ENCODE results near the gene CCDC34. TPM values are rescaled to one million over a fixed set of nuclear protein-coding genes. Genes with fewer than 3 reads are reported as not detected.

Gene CCDC34
- total RNA-seq, 1 donor from 2014 or later, result 32.2 TPM

- no peak for DNase-seq (ENCODE audit: low spot score, unreplicated experiment)
- Mint-ChIP-seq H3K9me3 (ENCODE audit: low read depth) (peaks cover 20% of the 10 kb centered on the region), H3K27ac (no peak overlapping the region), H3K4me1 (ENCODE audit: low read depth) (peaks cover 5% of the 10 kb centered on the region), H3K27me3 (no peaks in the 10 kb centered on the region), H3K4me3 (ENCODE audit: low read depth) (no peak overlapping the region), H3K36me3 (ENCODE audit: insufficient read depth) (peaks cover 15% of the 10 kb centered on the region)
- TF ChIP-seq CTCF (IDR thresholded peaks at IDR 0.05; ENCODE audit: unreplicated experiment), result no peak
Measured at GRCh38 chr11:27304514-27304913, 58.5 kb downstream of the CCDC34 start.

- peaks cover under 1% of the 10 kb centered on the region for H3K4me1 Mint-ChIP-seq (ENCODE audit: low read depth)
- no peak for DNase-seq (ENCODE audit: low spot score, unreplicated experiment)
- H3K9me3 Mint-ChIP-seq (ENCODE audit: low read depth), result peaks cover 20% of the 10 kb centered on the region
- H3K36me3 Mint-ChIP-seq (ENCODE audit: insufficient read depth), result peaks cover 15% of the 10 kb centered on the region
- TF ChIP-seq CTCF (IDR thresholded peaks at IDR 0.05; ENCODE audit: unreplicated experiment), result no peak
- no peak overlapping the region for H3K27ac Mint-ChIP-seq
- H3K27me3 Mint-ChIP-seq, result no peaks in the 10 kb centered on the region
- H3K4me3 Mint-ChIP-seq (ENCODE audit: low read depth), result no peak overlapping the region
Measured at GRCh38 chr11:27303903-27304302, 59.1 kb downstream of the CCDC34 start.

DNA sequence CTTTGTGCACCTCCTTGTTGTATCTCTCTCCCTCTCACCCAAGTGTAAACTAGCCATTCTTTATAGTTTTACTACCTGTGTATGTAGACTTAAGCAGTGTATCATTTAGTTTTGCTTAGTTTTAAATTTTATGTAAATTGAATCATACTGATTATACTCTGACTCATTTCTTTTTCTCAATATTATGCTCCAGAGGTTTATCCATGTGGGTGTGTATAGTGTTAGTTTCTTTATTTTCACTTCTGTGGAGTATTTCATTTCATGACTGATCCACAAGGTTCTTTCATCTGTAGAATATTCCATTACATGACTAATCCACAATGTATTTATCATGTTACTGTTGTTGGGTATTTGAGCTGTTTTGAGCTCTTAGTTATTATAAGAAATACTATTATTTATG lies 62.0 kb downstream of the CCDC34 start:
- peaks cover 11% of the 10 kb centered on the region for H3K36me3 Mint-ChIP-seq (ENCODE audit: insufficient read depth)
- H3K4me1 Mint-ChIP-seq (ENCODE audit: low read depth), result no peaks in the 10 kb centered on the region
- TF ChIP-seq CTCF (IDR thresholded peaks at IDR 0.05; ENCODE audit: unreplicated experiment), result no peak
- no peak for DNase-seq (ENCODE audit: low spot score, unreplicated experiment)
- no peak overlapping the region for H3K4me3 Mint-ChIP-seq (ENCODE audit: low read depth)
- peaks cover 23% of the 10 kb centered on the region for H3K9me3 Mint-ChIP-seq (ENCODE audit: low read depth)
- H3K27ac Mint-ChIP-seq, result no peak overlapping the region
- no peaks in the 10 kb centered on the region for H3K27me3 Mint-ChIP-seq

GRCh38 chr11:27297616-27298015 lies 65.4 kb downstream of the CCDC34 start:
- Mint-ChIP-seq H3K4me1 (ENCODE audit: low read depth) (peaks cover 9% of the 10 kb centered on the region), H3K36me3 (ENCODE audit: insufficient read depth) (peaks cover 5% of the 10 kb centered on the region), H3K27ac (no peak overlapping the region), H3K4me3 (ENCODE audit: low read depth) (no peak overlapping the region), H3K9me3 (ENCODE audit: low read depth) (peaks cover 10% of the 10 kb centered on the region), H3K27me3 (no peaks in the 10 kb centered on the region)
- TF ChIP-seq CTCF (IDR thresholded peaks at IDR 0.05; ENCODE audit: unreplicated experiment), result no peak
- DNase-seq (ENCODE audit: low spot score, unreplicated experiment), result no peak

- Mint-ChIP-seq H3K36me3 (ENCODE audit: insufficient read depth) (peaks cover 10% of the 10 kb centered on the region), H3K27ac (no peak overlapping the region), H3K27me3 (no peaks in the 10 kb centered on the region), H3K4me1 (ENCODE audit: low read depth) (peaks cover 9% of the 10 kb centered on the region), H3K4me3 (ENCODE audit: low read depth) (no peak overlapping the region), H3K9me3 (ENCODE audit: low read depth) (peaks cover 14% of the 10 kb centered on the region)
- DNase-seq (ENCODE audit: low spot score, unreplicated experiment), result no peak
- peak; percentile 63 for TF ChIP-seq CTCF (IDR thresholded peaks at IDR 0.05; ENCODE audit: unreplicated experiment)
Measured at GRCh38 chr11:27296497-27296896, 66.5 kb downstream of the CCDC34 start.

Measured in progenitor cell of endocrine pancreas (in vitro differentiated cells).